GM19438 (cell line): ENCODE results near the gene GLIPR2.
A peak's percentile ranks its signal among the peaks of the same experiment; 100 is the strongest.
"Not testable (repeated sequence)": the region's sequence is repeated elsewhere in the genome, so short reads cannot be mapped to it uniquely, and the experiment has no call there.

Source experiments
- ATAC-seq: cut with Tn5 transposase; IDR thresholded peaks from one replicate; pipeline ENCODE4 v1.9.1; 2021; ENCODE audit warnings: low read depth; ENCODE audit not compliant: unreplicated experiment

GLIPR2 gene

GRCh38 chr9:36161187-36161586, 24.7 kb downstream of the GLIPR2 start:
- ATAC-seq = no peak

GRCh38 chr9:36162211-36162738, 25.7 kb downstream of the GLIPR2 start:
- no peak for ATAC-seq

GRCh38 chr9:36163049-36163785, 26.7 kb downstream of the GLIPR2 start:
- ATAC-seq = no peak

GRCh38 chr9:36163786-36164170, 27.2 kb downstream of the GLIPR2 start:
- no peak for ATAC-seq

- no peak for ATAC-seq
Measured at GRCh38 chr9:36164372-36164771, 27.8 kb downstream of the GLIPR2 start.

GRCh38 chr9:36164989-36165388, 28.5 kb downstream of the GLIPR2 start:
- ATAC-seq = no peak

GRCh38 chr9:36165826-36166167, 29.3 kb downstream of the GLIPR2 start:
- no peak for ATAC-seq

- peak; percentile 94 for ATAC-seq
Measured at GRCh38 chr9:36166168-36166927, 29.8 kb downstream of the GLIPR2 start.

GRCh38 chr9:36169166-36169565, 32.6 kb downstream of the GLIPR2 start, which contains the start of gene CCIN:
CCIN (plus strand) TSS chr9:36169388; CDS start chr9:36169503, 115 bp downstream.
- ATAC-seq = no peak

- no peak for ATAC-seq
Measured at GRCh38 chr9:36169708-36170107, 33.2 kb downstream of the GLIPR2 start.

GRCh38 chr9:36170531-36170930, 34.0 kb downstream of the GLIPR2 start:
- no peak for ATAC-seq

- no peak for ATAC-seq
Measured at GRCh38 chr9:36173861-36174260, 37.3 kb downstream of the GLIPR2 start.

GRCh38 chr9:36174271-36174670, 37.7 kb downstream of the GLIPR2 start:
- no peak for ATAC-seq

- no peak for ATAC-seq
Measured at GRCh38 chr9:36174731-36175130, 38.2 kb downstream of the GLIPR2 start.

- ATAC-seq = not testable (repeated sequence)
Measured at GRCh38 chr9:36175209-36175608, 38.7 kb downstream of the GLIPR2 start.

GRCh38 chr9:36176496-36176895, 40.0 kb downstream of the GLIPR2 start:
- not testable (repeated sequence) for ATAC-seq

- no peak for ATAC-seq
Measured at GRCh38 chr9:36177571-36177970, 41.0 kb downstream of the GLIPR2 start.

- not testable (repeated sequence) for ATAC-seq
Measured at GRCh38 chr9:36180243-36180642, 43.7 kb downstream of the GLIPR2 start.

- ATAC-seq = no peak
Measured at GRCh38 chr9:36187414-36187813, 50.9 kb downstream of the GLIPR2 start.

- no peak for ATAC-seq
Measured at GRCh38 chr9:36188212-36188611, 51.7 kb downstream of the GLIPR2 start.

- ATAC-seq = no peak
Measured at GRCh38 chr9:36189976-36190375, 53.4 kb downstream of the GLIPR2 start.
